Activated CD4-positive, alpha-beta T cell treated with anti-CD3 and anti-CD28 coated beads, Interleukin-2, amount 50 U/mL, for 48 hours (primary cell): Measurements from ENCODE around the gene MIR17HG.
A peak's percentile ranks its signal among the peaks of the same experiment; 100 is the strongest.
"Not testable (repeated sequence)": the region's sequence is repeated elsewhere in the genome, so short reads cannot be mapped to it uniquely, and the experiment has no call there.

Experiments
- DNase-seq, 2 experiments: peaks; one replicate each; pipeline ENCODE4 v3.0.0-alpha.2; 2020

MIR17HG gene

GRCh38 chr13:91347996-91348905 lies 764 bp downstream of the MIR17HG start:
- peak; percentile 65 to 68 for DNase-seq

- peak; percentile 94 to 95 for DNase-seq
Observed at GRCh38 chr13:91348906-91349435, 1.5 kb downstream of the MIR17HG start.

DNA sequence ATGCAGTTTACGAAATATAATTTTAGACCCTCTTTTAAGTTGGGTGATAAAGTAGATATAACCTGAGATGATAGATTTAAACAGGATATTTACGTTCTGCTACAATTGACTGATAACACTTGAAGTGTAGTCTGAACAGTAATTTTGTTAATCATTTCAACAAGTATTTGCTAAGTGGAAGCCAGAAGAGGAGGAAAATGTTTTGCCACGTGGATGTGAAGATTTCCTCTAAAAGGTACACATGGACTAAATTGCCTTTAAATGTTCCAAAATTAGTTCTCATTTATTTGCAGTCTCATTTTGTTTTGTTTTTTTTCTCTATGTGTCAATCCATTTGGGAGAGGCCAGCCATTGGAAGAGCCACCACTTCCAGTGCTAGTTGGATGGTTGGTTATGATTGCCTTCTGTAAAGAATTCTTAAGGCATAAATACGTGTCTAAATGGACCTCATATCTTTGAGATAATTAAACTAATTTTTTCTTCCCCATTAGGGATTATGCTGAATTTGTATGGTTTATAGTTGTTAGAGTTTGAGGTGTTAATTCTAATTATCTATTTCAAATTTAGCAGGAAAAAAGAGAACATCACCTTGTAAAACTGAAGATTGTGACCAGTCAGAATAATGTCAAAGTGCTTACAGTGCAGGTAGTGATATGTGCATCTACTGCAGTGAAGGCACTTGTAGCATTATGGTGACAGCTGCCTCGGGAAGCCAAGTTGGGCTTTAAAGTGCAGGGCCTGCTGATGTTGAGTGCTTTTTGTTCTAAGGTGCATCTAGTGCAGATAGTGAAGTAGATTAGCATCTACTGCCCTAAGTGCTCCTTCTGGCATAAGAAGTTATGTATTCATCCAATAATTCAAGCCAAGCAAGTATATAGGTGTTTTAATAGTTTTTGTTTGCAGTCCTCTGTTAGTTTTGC lies 2.8 kb downstream of the MIR17HG start:
- no peak for DNase-seq

DNA sequence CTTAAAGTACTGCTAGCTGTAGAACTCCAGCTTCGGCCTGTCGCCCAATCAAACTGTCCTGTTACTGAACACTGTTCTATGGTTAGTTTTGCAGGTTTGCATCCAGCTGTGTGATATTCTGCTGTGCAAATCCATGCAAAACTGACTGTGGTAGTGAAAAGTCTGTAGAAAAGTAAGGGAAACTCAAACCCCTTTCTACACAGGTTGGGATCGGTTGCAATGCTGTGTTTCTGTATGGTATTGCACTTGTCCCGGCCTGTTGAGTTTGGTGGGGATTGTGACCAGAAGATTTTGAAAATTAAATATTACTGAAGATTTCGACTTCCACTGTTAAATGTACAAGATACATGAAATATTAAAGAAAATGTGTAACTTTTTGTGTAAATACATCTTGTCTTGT lies 3.6 kb downstream of the MIR17HG start:
- DNase-seq, result no peak

DNA sequence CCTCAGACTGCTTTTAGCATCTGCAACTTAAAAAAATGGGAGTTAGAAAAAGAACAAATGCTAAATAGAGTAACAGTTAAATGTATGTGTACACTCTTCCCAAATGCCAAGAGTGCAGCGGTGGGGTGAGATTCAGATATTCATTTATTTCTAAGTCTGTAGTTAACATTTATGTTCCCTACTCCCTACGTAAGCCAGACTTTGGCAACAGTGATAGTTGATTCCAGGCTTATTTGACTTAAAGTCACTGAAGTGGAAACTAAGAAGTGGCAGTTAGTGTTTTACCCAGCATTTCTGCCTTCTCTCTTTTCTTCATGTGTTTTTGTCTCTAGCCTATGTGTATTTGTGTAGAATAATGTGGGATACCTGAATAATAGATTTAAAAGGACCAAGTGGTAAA lies 4.5 kb downstream of the MIR17HG start:
- no peak for DNase-seq

GRCh38 chr13:91352891-91353290 lies 5.4 kb downstream of the MIR17HG start:
- not testable (repeated sequence) for DNase-seq

DNA sequence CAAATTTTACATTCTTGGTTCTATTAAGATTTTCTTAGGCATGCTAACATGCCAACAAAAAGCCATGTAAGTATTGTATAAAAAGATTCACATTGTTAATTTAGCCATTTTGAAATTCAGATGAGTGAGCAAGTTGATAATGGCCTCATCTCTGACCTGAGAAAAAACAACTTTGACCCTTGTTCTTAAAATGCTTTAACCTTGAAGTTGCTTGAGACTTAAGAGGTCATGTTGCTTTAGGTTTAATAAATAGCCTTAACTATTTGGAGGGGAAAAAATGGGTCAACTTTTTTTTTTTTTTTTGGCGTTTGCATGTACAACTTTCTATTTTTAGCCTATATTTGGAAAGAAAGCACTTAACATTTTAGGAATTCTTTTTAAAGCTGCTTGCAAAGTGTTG lies 6.0 kb downstream of the MIR17HG start:
- DNase-seq, result no peak

DNA sequence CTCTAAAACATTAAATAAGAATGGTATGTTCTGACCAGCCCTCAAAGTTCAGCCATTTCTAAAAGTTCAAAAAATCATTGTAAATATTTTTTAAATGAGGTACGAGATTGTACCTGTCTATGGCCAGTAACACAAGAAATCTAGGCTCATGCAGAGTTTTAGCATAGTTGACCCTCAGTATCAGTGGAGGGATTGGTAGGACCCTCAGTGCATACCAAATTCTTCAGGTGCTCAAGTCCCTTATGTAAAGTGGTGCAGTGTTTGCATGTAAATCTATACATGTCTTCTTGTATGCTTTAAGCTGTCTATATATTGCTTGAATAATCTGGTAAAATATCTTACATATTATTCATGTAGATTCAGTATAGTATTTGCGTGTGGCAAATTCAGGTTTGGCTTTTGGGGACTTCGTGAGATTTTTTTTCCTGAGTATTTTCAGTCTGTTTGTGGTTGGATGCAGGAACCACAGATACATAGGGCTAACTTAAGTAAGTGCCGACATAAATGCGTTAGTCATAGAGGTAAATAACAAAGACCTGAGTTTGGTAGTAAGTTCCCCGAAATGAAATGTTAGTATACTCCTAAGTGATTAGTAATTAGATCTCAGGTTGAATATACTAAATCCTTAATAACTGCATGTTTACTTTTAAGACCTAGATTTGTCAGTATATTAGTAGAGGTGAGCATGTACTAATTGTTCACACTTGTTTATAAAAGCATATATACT lies 7.8 kb downstream of the MIR17HG start:
- no peak for DNase-seq

GRCh38 chr13:91355826-91356710 lies 8.6 kb downstream of the MIR17HG start:
- no peak for DNase-seq

DNA sequence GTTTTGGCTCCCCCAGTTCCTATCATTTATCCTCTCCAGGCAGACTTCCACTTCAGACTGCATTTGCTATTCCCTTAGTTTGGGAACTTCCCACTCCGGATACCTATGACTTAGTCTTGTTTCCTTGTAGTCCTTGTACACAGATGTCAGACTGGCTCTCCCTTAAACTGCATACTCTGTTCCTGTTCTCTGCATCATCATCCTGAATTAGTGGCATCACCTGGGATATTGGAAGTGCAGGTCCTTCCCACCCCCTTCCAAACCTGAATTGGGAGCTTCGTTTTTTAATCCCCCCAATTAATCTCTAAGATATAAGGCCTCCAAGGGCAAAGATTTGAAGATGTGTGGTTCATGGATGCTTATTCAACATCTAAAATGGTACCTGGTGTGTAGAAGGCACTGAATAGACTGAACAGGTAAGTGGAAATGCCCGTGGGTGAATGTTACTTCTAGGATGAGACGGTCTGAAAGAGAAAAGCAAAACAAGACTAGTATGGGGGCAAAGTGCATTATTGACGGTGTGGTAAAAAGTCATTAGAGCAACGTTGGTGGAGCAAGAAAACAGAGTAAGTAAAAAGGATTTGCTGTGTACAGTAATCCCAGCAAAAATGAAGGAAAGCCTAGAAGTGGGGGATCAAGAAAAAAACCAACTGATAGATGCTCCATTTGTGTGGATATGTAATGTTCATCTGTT lies 9.6 kb downstream of the MIR17HG start:
- no peak for DNase-seq

- DNase-seq, result no peak
Observed at GRCh38 chr13:91357613-91358386, 10.3 kb downstream of the MIR17HG start.

GRCh38 chr13:91358387-91358782 lies 10.9 kb downstream of the MIR17HG start:
- no peak for DNase-seq

GRCh38 chr13:91359111-91359510 lies 11.6 kb downstream of the MIR17HG start:
- DNase-seq, result no peak

DNA sequence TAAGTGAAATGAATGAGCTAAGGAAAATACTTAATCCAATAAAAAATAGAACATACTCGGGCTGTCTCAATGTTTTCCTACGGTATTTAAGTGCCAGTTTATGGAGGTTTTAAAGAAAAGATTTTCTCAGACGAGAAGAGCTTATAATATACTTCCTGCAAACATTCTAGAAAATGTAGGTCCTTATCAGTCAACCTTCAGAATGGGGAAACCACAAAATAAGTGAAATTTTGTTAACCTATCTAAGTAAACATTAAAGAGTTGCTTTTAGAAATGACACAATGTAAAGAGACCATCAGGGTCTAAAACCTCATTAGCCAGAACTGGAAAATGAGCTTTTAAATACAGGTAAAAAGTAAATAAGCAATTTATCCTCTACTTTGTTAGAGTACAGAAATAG lies 12.1 kb downstream of the MIR17HG start:
- DNase-seq, result no peak

GRCh38 chr13:91360246-91360751 lies 12.8 kb downstream of the MIR17HG start:
- DNase-seq, result no peak

DNA sequence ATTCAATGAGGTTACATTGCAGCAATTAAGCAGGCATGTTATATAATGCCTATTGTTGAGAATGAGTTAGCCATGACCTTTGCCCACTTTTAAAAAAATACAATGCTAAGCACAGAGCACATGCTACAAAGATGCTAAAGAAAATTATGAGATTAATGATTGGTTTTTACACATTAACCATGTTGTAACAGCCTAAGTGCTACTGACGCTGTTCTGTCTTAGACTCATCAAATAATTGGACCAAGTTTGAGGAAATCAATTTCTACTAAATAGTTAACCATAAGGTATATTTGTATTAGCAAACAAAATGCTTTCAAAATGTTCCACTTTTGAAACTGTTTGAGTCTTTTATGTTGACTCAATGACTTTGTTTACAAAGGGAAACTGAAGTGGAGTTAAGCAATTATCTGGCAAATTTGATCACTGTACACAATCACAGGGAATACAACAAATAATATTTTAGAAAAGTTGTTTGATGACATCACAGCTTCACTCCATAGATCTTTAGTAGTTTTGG lies 14.3 kb downstream of the MIR17HG start:
- DNase-seq, result no peak

DNA sequence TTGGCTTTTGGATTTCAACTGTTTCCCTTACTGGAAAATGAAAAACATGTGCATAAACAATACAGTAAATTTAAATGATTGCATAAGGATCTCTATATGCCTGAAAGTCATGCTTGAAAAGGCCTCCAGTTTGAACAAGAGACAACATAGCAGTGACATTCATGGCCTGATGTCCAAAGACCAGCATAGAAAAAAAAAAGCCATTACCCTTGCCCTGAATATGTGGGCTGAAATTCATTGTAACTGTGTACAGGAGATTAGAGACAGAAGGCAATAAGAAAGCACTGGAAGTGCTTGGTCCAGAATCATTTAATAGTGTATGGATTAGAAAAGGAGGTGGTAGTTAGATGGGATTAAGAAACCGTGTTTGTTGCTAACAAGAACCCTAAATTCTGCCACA lies 15.4 kb downstream of the MIR17HG start:
- DNase-seq, result no peak

GRCh38 chr13:91368101-91368500 lies 20.6 kb downstream of the MIR17HG start:
- DNase-seq, result no peak

DNA sequence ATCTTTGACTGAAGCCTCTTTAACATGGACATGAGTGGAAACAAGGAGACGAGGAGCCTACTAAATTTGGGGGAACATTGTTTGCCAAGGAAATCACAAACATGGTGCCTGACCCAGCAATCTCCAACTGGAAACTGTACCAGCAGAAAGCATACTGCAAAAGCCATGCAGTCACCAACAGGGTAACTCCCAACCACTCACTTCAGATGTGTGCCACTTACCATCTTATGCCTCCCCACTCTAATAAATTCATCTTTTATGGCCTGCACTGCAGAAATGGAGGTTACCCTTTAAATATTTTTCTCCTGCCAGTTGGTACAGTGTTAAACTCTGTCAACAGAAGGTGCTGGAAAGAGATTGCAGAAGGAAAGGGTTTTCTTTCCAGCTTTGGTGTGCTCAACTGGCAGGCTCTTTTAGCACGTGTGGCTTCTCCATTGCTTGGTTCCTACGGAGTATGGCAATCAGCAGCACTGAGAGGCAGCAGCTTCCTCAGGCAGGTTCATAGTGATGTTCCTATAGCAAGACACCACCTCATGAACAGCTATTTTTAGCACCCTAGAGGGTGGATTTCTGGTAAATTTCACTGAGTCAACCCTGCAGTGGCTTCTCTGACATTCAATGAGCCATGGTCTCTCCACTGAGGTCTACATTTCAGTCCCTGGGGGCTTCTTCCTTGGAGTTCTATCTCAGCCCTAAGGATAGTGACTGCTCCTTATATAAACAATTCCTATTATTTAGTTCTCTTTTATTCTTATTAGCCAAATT lies 21.4 kb downstream of the MIR17HG start:
- no peak for DNase-seq
